Coronary artery (tissue), 2 donors: Measurements from ENCODE around the gene FRAT1.

Experiments used
- DNase-seq: peaks from one replicate; pipeline ENCODE4 v3.0.0-alpha.2; 2017; ENCODE audit warnings: low spot score
- H3K27ac ChIP-seq, 2 donors: fragments of 200-600 bp; sonication (generic); one replicate each; pipeline ENCODE4 v1.5.1; 2016 to 2019
- H3K4me3 ChIP-seq: fragments of 200-600 bp; sonication (generic); 2 replicates; pipeline ENCODE4 v1.5.1; 2016; ENCODE audit warnings: mild to moderate bottlenecking, moderate library complexity
- CTCF ChIP-seq: fragments of 200-600 bp; sonication (generic); IDR thresholded peaks from one replicate; pipeline ENCODE4 v1.5.1; 2019; ENCODE audit warnings: antibody characterized with exemption

The FRAT1 gene

GRCh38 chr10:97297556-97298222, 21.4 kb upstream of the FRAT1 start:
- Histone ChIP-seq H3K4me3 (no peak overlapping the region), H3K27ac (no peak overlapping the region)
- no peak for DNase-seq
- TF ChIP-seq CTCF, result no peak

GRCh38 chr10:97298223-97298571, 20.9 kb upstream of the FRAT1 start:
- H3K27ac ChIP-seq, result no peak overlapping the region
- H3K4me3 ChIP-seq, result no peak overlapping the region
- TF ChIP-seq CTCF, result no peak
- no peak for DNase-seq

- TF ChIP-seq CTCF, result no peak
- no peak for DNase-seq
These were observed 18.1 kb upstream of the FRAT1 start for GRCh38 chr10:97300980-97301379.

GRCh38 chr10:97302088-97302791, 16.8 kb upstream of the FRAT1 start:
- no peak overlapping the region for H3K27ac ChIP-seq
- TF ChIP-seq CTCF, result no peak
- H3K4me3 ChIP-seq, result no peak overlapping the region
- no peak for DNase-seq

More at GRCh38 chr10:97300980-97301379, 18.1 kb upstream of the FRAT1 start:
- Histone ChIP-seq H3K27ac (no peak overlapping the region), H3K4me3 (no peak overlapping the region)

GRCh38 chr10:97307441-97307840, 11.6 kb upstream of the FRAT1 start:
- H3K27ac ChIP-seq, result peak overlapping the region in 1 of 2 donors; percentile 57

GRCh38 chr10:97307866-97308780, 10.9 kb upstream of the FRAT1 start:
- TF ChIP-seq CTCF, result no peak
- no peak for DNase-seq
- Histone ChIP-seq H3K4me3 (no peak overlapping the region), H3K27ac (peak overlapping the region in 1 of 2 donors; percentile 57)

More at GRCh38 chr10:97307441-97307840, 11.6 kb upstream of the FRAT1 start:
- no peak for TF ChIP-seq CTCF
- no peak overlapping the region for H3K4me3 ChIP-seq
- DNase-seq, result no peak
